Endothelial cell of umbilical vein (primary cell): ENCODE results near the gene TMEM217. TPM values are rescaled to one million over a fixed set of nuclear protein-coding genes. Genes with fewer than 3 reads are reported as not detected.

Experiments used
- BruUV-seq: library from RNA; stranded (reverse); fragments of 400-500 nt; replicated peaks from 2 replicates; lab custom pipeline; 2021; lab: Mats Ljungman, UMichigan
- CTCF ChIA-PET: fragments of 300-600, 350-600 bp; sonication (Branson Sonifier 250); formaldehyde crosslinking; loops from one replicate; lab custom pipeline; 2021; ENCODE audit warnings: antibody characterized with exemption, inconsistent platforms; lab: Charles Lee
- POLR2A ChIA-PET: fragments of 300-600, 350-600 bp; sonication (Branson Sonifier 250); formaldehyde crosslinking; loops from one replicate; lab custom pipeline; 2021; ENCODE audit warnings: antibody characterized with exemption, inconsistent platforms; lab: Charles Lee
- DNase-seq: peaks from one replicate; pipeline ENCODE4 v3.0.0-alpha.2; 2011; ENCODE audit warnings: low read depth, low spot score
- FAIRE-seq: peaks from 2 replicates; lab custom pipeline; 2011; peaks lifted over from hg19 to GRCh38; lab: Jason Lieb, UNC
- H2AFZ ChIP-seq: 2 replicates; pipeline ENCODE4 v1.6.0; 2012; ENCODE audit warnings: low read depth, low read length, control low read depth, inconsistent platforms
- H3K27ac ChIP-seq: 2 replicates; pipeline ENCODE4 v1.5.1; 2011; ENCODE audit warnings: low read depth, mild to moderate bottlenecking, control low read depth, low read length, moderate library complexity; ENCODE audit not compliant: insufficient read depth
- H3K27me3 ChIP-seq, 2 experiments: 2 replicates each; pipeline versions ENCODE4 v1.6.0 to v1.6.1; 2011; ENCODE audit warnings: low read length in 2 of 2, mixed read lengths in 1 of 2; ENCODE audit not compliant: control insufficient read depth in 2 of 2, insufficient read depth in 2 of 2
- H3K36me3 ChIP-seq, 2 experiments: 2 replicates in 1 of 2; 3 replicates in 1 of 2; pipeline ENCODE4 v1.5.1; 2011; ENCODE audit warnings: low read length in 2 of 2, mild to moderate bottlenecking in 1 of 2, moderate library complexity in 1 of 2; ENCODE audit not compliant: control insufficient read depth in 2 of 2, insufficient read depth in 2 of 2; ENCODE audit errors: extremely low read depth in 1 of 2
- H3K4me1 ChIP-seq: 3 replicates; pipeline ENCODE4 v1.5.1; 2011; ENCODE audit warnings: mild to moderate bottlenecking, low read length; ENCODE audit not compliant: control insufficient read depth, insufficient read depth; ENCODE audit errors: extremely low read depth
- H3K4me2 ChIP-seq: 2 replicates; pipeline ENCODE4 v1.6.1; 2011; ENCODE audit warnings: low read length, control low read depth, mixed read lengths; ENCODE audit not compliant: insufficient read depth
- H3K4me3 ChIP-seq, 3 experiments: fragments of 200-600 bp in 1 of 3; sonication (generic), shearing (Covaris generic) in 1 of 3; replicated peaks in 1 of 3; 2 replicates each; pipeline ENCODE4 v1.5.1; 2011 to 2016; ENCODE audit warnings: control low read depth in 3 of 3, low read length in 3 of 3, mild to moderate bottlenecking in 2 of 3, inconsistent platforms in 1 of 3, low read depth in 1 of 3, moderate library complexity in 1 of 3; ENCODE audit not compliant: insufficient read depth in 1 of 3
- H3K79me2 ChIP-seq: 2 replicates; pipeline ENCODE4 v1.6.0; 2012; ENCODE audit warnings: low read length, inconsistent platforms; ENCODE audit not compliant: control insufficient read depth, insufficient read depth
- H3K9ac ChIP-seq: replicated peaks from 2 replicates; pipeline ENCODE3; 2011; ENCODE audit warnings: low read length, control low read depth; ENCODE audit not compliant: insufficient read depth; ENCODE audit errors: extremely low read depth
- H3K9me1 ChIP-seq: replicated peaks from 3 replicates; pipeline ENCODE4 v1.6.0; 2011; ENCODE audit warnings: mild to moderate bottlenecking, low read length; ENCODE audit not compliant: control insufficient read depth, insufficient read depth; ENCODE audit errors: extremely low read depth
- H3K9me3 ChIP-seq: replicated peaks from 2 replicates; pipeline ENCODE4 v1.5.1; 2012; ENCODE audit warnings: low read length, inconsistent platforms; ENCODE audit not compliant: control insufficient read depth, insufficient read depth
- H4K20me1 ChIP-seq: replicated peaks from 2 replicates; pipeline ENCODE3; 2011; ENCODE audit warnings: mild to moderate bottlenecking, low read length; ENCODE audit not compliant: control insufficient read depth, insufficient read depth; ENCODE audit errors: extremely low read depth
- EZH2 ChIP-seq: IDR thresholded peaks from 2 replicates; pipeline ENCODE4 v1.6.1; 2012; ENCODE audit warnings: borderline replicate concordance, low read depth, mild to moderate bottlenecking, moderate library complexity, low read length, inconsistent platforms; ENCODE audit not compliant: severe bottlenecking
- FOS ChIP-seq: IDR thresholded peaks from 2 replicates; pipeline ENCODE4 v1.6.1; 2011; ENCODE audit warnings: mild to moderate bottlenecking, low read length, moderate library complexity, borderline replicate concordance; ENCODE audit not compliant: insufficient read depth
- GATA2 ChIP-seq: IDR thresholded peaks from 2 replicates; pipeline ENCODE4 v1.7.0; 2011; ENCODE audit warnings: low read depth, mild to moderate bottlenecking, moderate library complexity, mixed read lengths, low read length; ENCODE audit not compliant: insufficient read length, insufficient read depth
- JUN ChIP-seq: IDR thresholded peaks from 2 replicates; pipeline ENCODE4 v1.6.1; 2011; ENCODE audit warnings: borderline replicate concordance, low read depth; ENCODE audit not compliant: insufficient read length, insufficient read depth
- MYC ChIP-seq: IDR thresholded peaks from one replicate; pipeline ENCODE4 v1.6.1; 2011; ENCODE audit warnings: mild to moderate bottlenecking, low read depth, low read length
- dilution Hi-C: fragments of 300-500 bp; cut with MboI; formaldehyde crosslinking; loops from one replicate; pipeline ENCODE4 v1.15.0; 2019; ENCODE audit warnings: low sequenced_read_pairs; ENCODE audit not compliant: extremely low pct_ligation_motif_present
- intact Hi-C: fragments of 100-400 bp; cut with micrococcal nuclease; formaldehyde crosslinking; loops from one replicate; pipeline ENCODE4 v1.10.0; 2022
- polyA plus RNA-seq, 4 experiments: library from polyadenylated mRNA; depleted of rRNA in 3 of 4; stranded (reverse) in 3 of 4; unstranded in 1 of 4; fragments of >200 nt; gene quantifications; 2 replicates each; pipeline versions ENCODE4 v1.2.1 to v1.2.3, GENCODE V29; 2011 to 2012; ENCODE audit warnings: missing spikeins in 1 of 4
- total RNA-seq: library from RNA; stranded (reverse); gene quantifications from 2 replicates; pipeline ENCODE4 v1.2.3, GENCODE V29; 2021
- TF ChIP-seq, protein P1 (sequence below): IDR thresholded peaks from 2 replicates; pipeline ENCODE4 v1.6.1; 2011; ENCODE audit not compliant: insufficient read depth, insufficient read length

TMEM217 gene
- total and polyA plus RNA-seq, 2 donors (not counting 3 experiments of a cell fraction or from before 2014, with no cell fraction given), result 6.8 to 15.8 TPM

DNA sequence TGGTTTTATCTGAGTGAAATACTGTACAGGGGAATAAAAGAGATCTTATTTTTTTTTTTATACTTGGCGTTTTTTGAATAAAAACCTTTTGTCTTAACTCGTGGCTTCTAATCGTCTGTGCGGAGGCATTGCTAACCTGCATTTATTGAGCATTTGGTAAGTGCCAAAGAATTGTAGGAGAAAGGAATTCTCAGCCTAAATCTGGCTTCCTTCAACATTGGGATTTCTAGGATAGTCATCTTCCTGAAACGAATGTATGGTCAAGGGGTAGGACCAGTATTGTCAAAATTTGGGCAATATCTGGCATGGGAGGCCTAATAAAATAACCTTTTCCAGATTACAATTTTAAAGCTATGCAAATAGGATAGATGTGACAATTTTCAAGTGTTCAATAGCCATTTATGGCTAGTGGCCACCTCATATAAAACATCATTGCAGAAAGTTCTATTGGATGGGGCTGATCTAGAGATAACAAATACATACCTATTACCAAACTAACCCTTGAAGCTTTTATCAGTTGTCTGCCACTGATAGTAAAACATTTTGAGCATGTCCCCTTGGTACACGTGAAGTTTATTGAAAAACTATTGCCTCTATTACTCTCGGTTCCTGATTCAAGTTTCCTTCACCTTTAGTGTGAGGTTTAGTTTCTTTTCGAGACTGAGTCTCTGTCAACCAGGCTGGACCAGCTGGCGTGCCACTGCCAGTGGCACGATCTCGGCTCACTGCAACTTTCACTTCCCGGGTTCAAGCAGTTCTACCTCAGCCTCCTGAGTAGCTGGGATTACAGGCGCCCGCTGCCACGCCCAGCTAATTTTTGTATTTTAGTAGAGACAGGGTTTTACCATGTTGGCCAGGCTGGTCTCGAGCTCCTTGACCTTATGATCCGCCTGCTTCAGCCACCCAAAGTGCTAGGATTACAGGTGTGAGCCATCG is 82.3 kb downstream of the TMEM217 start:
- Histone ChIP-seq H3K27me3 (no peaks in the 10 kb centered on the region), H3K9me1 (no peaks in the 10 kb centered on the region), H3K4me3 (no peak overlapping the region), H3K27ac (no peak overlapping the region), H3K36me3 (peaks cover 5 to 15% of the 10 kb centered on the region in 2 experiments), H2AFZ (no peak overlapping the region), H4K20me1 (no peaks in the 10 kb centered on the region), H3K4me1 (peaks cover 14% of the 10 kb centered on the region), H3K79me2 (peaks cover 2% of the 10 kb centered on the region), H3K9ac (no peak overlapping the region), H3K4me2 (no peak overlapping the region), H3K9me3 (no peaks in the 10 kb centered on the region)
- ChIA-PET CTCF (interaction anchor here (1.3 to 3.2 kb wide), 4 partner anchors 35 to 158 kb away, joined by 3 to 22 read pairs (median 10); no protein-coding TSS in a partner anchor), POLR2A (no interaction called here)
- intact Hi-C loops, result no loop called here
- FAIRE-seq (no peak), DNase-seq (no peak)
- TF ChIP-seq FOS, result no peak
- TF ChIP-seq, protein P1, sequence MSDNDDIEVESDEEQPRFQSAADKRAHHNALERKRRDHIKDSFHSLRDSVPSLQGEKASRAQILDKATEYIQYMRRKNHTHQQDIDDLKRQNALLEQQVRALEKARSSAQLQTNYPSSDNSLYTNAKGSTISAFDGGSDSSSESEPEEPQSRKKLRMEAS, result no peak
- no peak for TF ChIP-seq MYC
- TF ChIP-seq EZH2, result no peak
- TF ChIP-seq GATA2, result no peak
- no peak for TF ChIP-seq JUN
- dilution Hi-C loops, result no loop called here
- BruUV-seq, result no TSS peak
